HG02981 (cell line): Measurements from ENCODE around the gene VBP1.
"Not testable (repeated sequence)": the region's sequence is repeated elsewhere in the genome, so short reads cannot be mapped to it uniquely, and the experiment has no call there.

Experiments
- ATAC-seq: cut with Tn5 transposase; IDR thresholded peaks from one replicate; pipeline ENCODE4 v1.9.1; 2021; ENCODE audit warnings: mild to moderate bottlenecking, moderate library complexity; ENCODE audit not compliant: unreplicated experiment

VBP1 gene

GRCh38 chrX:155216179-155216939, at the start of gene VBP1:
Gene VBP1, plus strand, starts transcription at chrX:155216460. Its CDS starts 23 bp downstream, at chrX:155216483.
- peak; percentile 98 for ATAC-seq

GRCh38 chrX:155169881-155170280, 46.4 kb upstream of the VBP1 start:
- no peak for ATAC-seq

- ATAC-seq = no peak
Measured at GRCh38 chrX:155179346-155179997, 36.8 kb upstream of the VBP1 start.

- ATAC-seq = no peak
Measured at GRCh38 chrX:155188786-155189185, 27.5 kb upstream of the VBP1 start.

- ATAC-seq = no peak
Measured at GRCh38 chrX:155211208-155211607, 5.1 kb upstream of the VBP1 start.

- no peak for ATAC-seq
Measured at GRCh38 chrX:155213731-155214130, 2.5 kb upstream of the VBP1 start.

GRCh38 chrX:155215443-155216178, 649 bp upstream of the VBP1 start:
- ATAC-seq = peak; percentile 29

GRCh38 chrX:155216940-155217440, 730 bp downstream of the VBP1 start:
- no peak for ATAC-seq

GRCh38 chrX:155218777-155219176, 2.5 kb downstream of the VBP1 start:
- no peak for ATAC-seq

GRCh38 chrX:155221351-155221750, 5.1 kb downstream of the VBP1 start:
- ATAC-seq = no peak

GRCh38 chrX:155223746-155224145, 7.5 kb downstream of the VBP1 start:
- ATAC-seq = not testable (repeated sequence)

GRCh38 chrX:155225774-155226173, 9.5 kb downstream of the VBP1 start:
- ATAC-seq = no peak

GRCh38 chrX:155231163-155231562, 14.9 kb downstream of the VBP1 start:
- ATAC-seq = peak; percentile 80

GRCh38 chrX:155235891-155236290, 19.6 kb downstream of the VBP1 start:
- no peak for ATAC-seq

GRCh38 chrX:155237719-155238118, 21.5 kb downstream of the VBP1 start:
- ATAC-seq = no peak

GRCh38 chrX:155242300-155242699, 26.0 kb downstream of the VBP1 start:
- no peak for ATAC-seq

GRCh38 chrX:155246748-155247147, 30.5 kb downstream of the VBP1 start:
- ATAC-seq = no peak

GRCh38 chrX:155247497-155247896, 31.2 kb downstream of the VBP1 start:
- no peak for ATAC-seq

GRCh38 chrX:155251391-155251790, 35.1 kb downstream of the VBP1 start:
- ATAC-seq = no peak

GRCh38 chrX:155259752-155260151, 43.5 kb downstream of the VBP1 start:
- no peak for ATAC-seq

GRCh38 chrX:155262970-155263754, 46.9 kb downstream of the VBP1 start:
- no peak for ATAC-seq
